IMR-90 (cell line): ENCODE data around the gene INSL3. TPM values are rescaled to one million over a fixed set of nuclear protein-coding genes. Genes with fewer than 3 reads are reported as not detected.

Experiments
- ATAC-seq: fragments of 200-7000 bp; cut with Tn5 transposase; 2 replicates; pipeline ENCODE4 v1.9.1; 2020; ENCODE audit warnings: low read depth, mild to moderate bottlenecking, moderate library complexity
- BruUV-seq: library from RNA; stranded (reverse); fragments of 400-500 nt; replicated peaks from 2 replicates; lab custom pipeline; 2021; lab: Mats Ljungman, UMichigan
- CTCF ChIA-PET: fragments of 300-600 bp; formaldehyde crosslinking; extraction: SDS; loops from one replicate; lab custom pipeline; 2021; ENCODE audit warnings: antibody characterized with exemption; lab: Yijun Ruan, JAX
- POLR2A ChIA-PET: fragments of 300-600 bp; sonication (Branson Sonifier 250); formaldehyde crosslinking; loops from one replicate; lab custom pipeline; 2022; ENCODE audit warnings: antibody characterized with exemption; ENCODE audit not compliant: unreplicated experiment; lab: Charles Lee
- DNase-seq: peaks from one replicate; pipeline ENCODE4 v3.0.0; 2013
- H2AFZ ChIP-seq: replicated peaks from 2 replicates; pipeline ENCODE3; 2013; ENCODE audit warnings: low read length, mild to moderate bottlenecking; ENCODE audit not compliant: poor library complexity
- H2AK5ac ChIP-seq: 2 replicates; pipeline ENCODE4 v1.6.1; 2013; ENCODE audit warnings: low read depth, low read length, inconsistent platforms
- H2AK9ac ChIP-seq: replicated peaks from 2 replicates; pipeline ENCODE3; 2013; ENCODE audit warnings: mild to moderate bottlenecking, low read depth, low read length, moderate library complexity; ENCODE audit not compliant: poor library complexity
- H2BK120ac ChIP-seq: 2 replicates; pipeline ENCODE4 v1.6.1; 2013; ENCODE audit warnings: low read depth, low read length, inconsistent platforms
- H2BK15ac ChIP-seq: 3 replicates; pipeline ENCODE4 v1.6.1; 2013; ENCODE audit warnings: low read depth, low read length, inconsistent platforms
- H2BK20ac ChIP-seq: 2 replicates; pipeline ENCODE4 v1.6.1; 2013; ENCODE audit warnings: low read depth, mild to moderate bottlenecking, inconsistent platforms, low read length, moderate library complexity
- H2BK5ac ChIP-seq: 2 replicates; pipeline ENCODE4 v1.6.1; 2013; ENCODE audit warnings: mild to moderate bottlenecking, low read depth, low read length, inconsistent platforms; ENCODE audit not compliant: poor library complexity, severe bottlenecking
- H3K14ac ChIP-seq: replicated peaks from 2 replicates; pipeline ENCODE4 v1.6.1; 2013; ENCODE audit warnings: low read depth, low read length, inconsistent platforms
- H3K18ac ChIP-seq: 2 replicates; pipeline ENCODE4 v1.6.1; 2013; ENCODE audit warnings: low read depth, low read length, control low read depth
- H3K23ac ChIP-seq: 2 replicates; pipeline ENCODE4 v1.6.1; 2013; ENCODE audit warnings: low read depth, low read length, inconsistent platforms
- H3K27ac ChIP-seq: 2 replicates; pipeline ENCODE4 v1.5.1; 2013; ENCODE audit warnings: mild to moderate bottlenecking, control low read depth, low read length; ENCODE audit not compliant: insufficient read depth
- H3K27me3 ChIP-seq: 2 replicates; pipeline ENCODE4 v1.6.1; 2013; ENCODE audit warnings: low read length; ENCODE audit not compliant: control insufficient read depth, insufficient read depth
- H3K36me3 ChIP-seq: 2 replicates; pipeline ENCODE4 v1.6.1; 2013; ENCODE audit warnings: low read length, mixed read lengths; ENCODE audit not compliant: control insufficient read depth, insufficient read depth
- H3K4ac ChIP-seq: 2 replicates; pipeline ENCODE4 v1.6.1; 2013; ENCODE audit warnings: low read depth, low read length, inconsistent platforms
- H3K4me1 ChIP-seq: 2 replicates; pipeline ENCODE4 v1.6.1; 2013; ENCODE audit warnings: low read length, mixed read lengths; ENCODE audit not compliant: control insufficient read depth, insufficient read depth
- H3K4me2 ChIP-seq: 2 replicates; pipeline ENCODE4 v1.6.1; 2013; ENCODE audit warnings: low read depth, mild to moderate bottlenecking, control low read depth, low read length, moderate library complexity
- H3K4me3 ChIP-seq: 2 replicates; pipeline ENCODE4 v1.5.1; 2013; ENCODE audit warnings: low read depth, mild to moderate bottlenecking, control low read depth, low read length, moderate library complexity; ENCODE audit not compliant: insufficient read depth
- H3K56ac ChIP-seq: 2 replicates; pipeline ENCODE4 v1.6.1; 2013; ENCODE audit warnings: low read length, inconsistent platforms; ENCODE audit not compliant: insufficient read depth; ENCODE audit errors: extremely low read depth
- H3K79me1 ChIP-seq, 2 experiments: 2 replicates each; pipeline ENCODE4 v1.6.1; 2013; ENCODE audit warnings: low read length in 2 of 2, inconsistent platforms in 1 of 2, low read depth in 1 of 2
- H3K9ac ChIP-seq: 2 replicates; pipeline ENCODE4 v1.6.1; 2013; ENCODE audit warnings: low read depth, low read length, control low read depth
- H3K9me1 ChIP-seq: 2 replicates; pipeline ENCODE4 v1.6.1; 2013; ENCODE audit warnings: low read length, inconsistent platforms; ENCODE audit not compliant: insufficient read depth
- H3K9me3 ChIP-seq: 2 replicates; pipeline ENCODE4 v1.6.1; 2013; ENCODE audit warnings: low read length; ENCODE audit not compliant: control insufficient read depth, insufficient read depth
- H4K20me1 ChIP-seq: 2 replicates; pipeline ENCODE4 v1.6.1; 2013; ENCODE audit warnings: low read length, inconsistent platforms; ENCODE audit not compliant: insufficient read depth
- H4K5ac ChIP-seq: 2 replicates; pipeline ENCODE4 v1.6.1; 2013; ENCODE audit warnings: mild to moderate bottlenecking, low read depth, low read length, control low read depth
- H4K8ac ChIP-seq, 2 experiments: 2 replicates each; pipeline ENCODE4 v1.6.1; 2013; ENCODE audit warnings: low read depth in 2 of 2, low read length in 2 of 2, control low read depth in 1 of 2, inconsistent platforms in 1 of 2
- H4K91ac ChIP-seq: 2 replicates; pipeline ENCODE4 v1.6.1; 2013; ENCODE audit warnings: low read depth, low read length, inconsistent platforms; ENCODE audit not compliant: insufficient read depth
- BHLHE40 ChIP-seq: fragments of 150-350 bp; IDR thresholded peaks from 2 replicates; pipeline ENCODE4 v1.6.1; 2016; ENCODE audit warnings: mild to moderate bottlenecking, low read depth, low read length
- MAFK ChIP-seq: IDR thresholded peaks from 2 replicates; pipeline ENCODE4 v1.6.1; 2012; ENCODE audit warnings: low read depth, low read length, improper control_type of control experiment
- NFE2L2 ChIP-seq: fragments of 150-350 bp; IDR thresholded peaks from 2 replicates; pipeline ENCODE4 v1.6.1; 2016; ENCODE audit warnings: low read depth, mild to moderate bottlenecking, low read length
- RAD21 ChIP-seq: IDR thresholded peaks from 2 replicates; pipeline ENCODE4 v1.6.1; 2012; ENCODE audit warnings: low read length, improper control_type of control experiment
- RFX5 ChIP-seq: IDR thresholded peaks from 2 replicates; pipeline ENCODE4 v1.8.0; 2012; ENCODE audit warnings: low read depth, mild to moderate bottlenecking, low read length, moderate library complexity
- SMC3 ChIP-seq: fragments of 150-350 bp; IDR thresholded peaks from 2 replicates; pipeline ENCODE4 v1.6.1; 2016; ENCODE audit warnings: low read depth, mild to moderate bottlenecking, antibody characterized with exemption, low read length, moderate library complexity
- WGBS, 2 experiments: methylation state at CpG; one replicate each; pipeline versions ENCODE4 v1.1.5 to v1.1.7; 2013; ENCODE audit warnings: missing lambda C conversion rate in 2 of 2; ENCODE audit not compliant: insufficient read length in 1 of 2; ENCODE audit errors: extremely low coverage in 2 of 2; 5-methylcytosine and 5-hydroxymethylcytosine counted together
- dilution Hi-C: fragments of 300-500 bp; cut with HindIII; formaldehyde crosslinking; loops from one replicate; pipeline ENCODE4 v1.14.3; 2018; ENCODE audit warnings: low sequenced_read_pairs; ENCODE audit not compliant: unreplicated experiment
- in situ Hi-C: fragments of 300-500 bp; cut with MboI; formaldehyde crosslinking; loops from 3 replicates; pipeline ENCODE4 v1.14.3; 2019; ENCODE audit warnings: low sequenced_read_pairs, inconsistent platforms, mixed read lengths
- intact Hi-C: fragments of 100-400 bp; cut with micrococcal nuclease; formaldehyde crosslinking; loops from 2 replicates; pipeline ENCODE4 v1.10.0; 2022
- polyA plus RNA-seq, 3 experiments: library from polyadenylated mRNA; depleted of rRNA; stranded (reverse); fragments of >200 nt; gene quantifications; 2 replicates each; pipeline ENCODE4 v1.2.3, GENCODE V29; 2012; ENCODE audit warnings: low replicate concordance in 1 of 3
- total RNA-seq: library from RNA; depleted of rRNA; stranded (reverse); fragments of >200 nt; gene quantifications from 2 replicates; pipeline ENCODE4 v1.2.3, GENCODE V29; 2012
- TF ChIP-seq, protein P1 (sequence below): conservative IDR thresholded peaks from 2 replicates; pipeline ENCODE4 v1.5.1; 2012; ENCODE audit warnings: mild to moderate bottlenecking, low read depth, low read length, improper control_type of control experiment

Gene INSL3
- total and polyA plus RNA-seq, 2 of the 4 experiments (the other 2 are of a cell fraction) = not detected

- Histone ChIP-seq H2BK15ac (no peak overlapping the region), H3K9ac (no peak overlapping the region), H3K4me2 (no peak overlapping the region; the same call in 1 of the 2 replicates), H2BK5ac (no peak overlapping the region), H3K9me3 (no peaks in the 10 kb centered on the region), H2BK20ac (no peak overlapping the region), H3K9me1 (no peaks in the 10 kb centered on the region), H3K23ac (no peak overlapping the region), H4K5ac (no peak overlapping the region), H3K27me3 (peaks cover 2% of the 10 kb centered on the region; the same call in 1 of the 2 replicates), H3K27ac (no peak overlapping the region), H3K36me3 (no peaks in the 10 kb centered on the region), H4K20me1 (no peaks in the 10 kb centered on the region), H2BK120ac (no peak overlapping the region), H2AK9ac (no peak overlapping the region), H4K8ac (no peak overlapping the region), H3K56ac (no peak overlapping the region), H3K79me1 (no peaks in the 10 kb centered on the region), H3K4ac (no peak overlapping the region), H2AK5ac (no peak overlapping the region), H3K14ac (no peak overlapping the region), H4K91ac (no peak overlapping the region), H3K4me1 (no peaks in the 10 kb centered on the region), H3K4me3 (no peak overlapping the region), H3K18ac (no peak overlapping the region), H2AFZ (peak overlapping the region; percentile 72)
- DNase-seq (peak; percentile 36), ATAC-seq (peak; percentile 95)
- ChIA-PET CTCF (interaction anchor here (0.6 kb wide), 1 partner anchor 719 kb away, joined by 3 read pairs; no protein-coding TSS in a partner anchor), POLR2A (no interaction called here)
- dilution Hi-C loops (no loop called here), in situ Hi-C loops (no loop called here), intact Hi-C loops (loop anchor here (10.0 kb wide), 1 partner anchor 70 kb away; the partner anchor contains the start of gene RPL18A)
- 74% methylated on average over 6 of the region's 32 CpGs; no CpG with 5 or more reads in 1 of the 2 experiments for WGBS, 2 experiments
- no TSS peak for BruUV-seq
- TF ChIP-seq, protein P1, sequence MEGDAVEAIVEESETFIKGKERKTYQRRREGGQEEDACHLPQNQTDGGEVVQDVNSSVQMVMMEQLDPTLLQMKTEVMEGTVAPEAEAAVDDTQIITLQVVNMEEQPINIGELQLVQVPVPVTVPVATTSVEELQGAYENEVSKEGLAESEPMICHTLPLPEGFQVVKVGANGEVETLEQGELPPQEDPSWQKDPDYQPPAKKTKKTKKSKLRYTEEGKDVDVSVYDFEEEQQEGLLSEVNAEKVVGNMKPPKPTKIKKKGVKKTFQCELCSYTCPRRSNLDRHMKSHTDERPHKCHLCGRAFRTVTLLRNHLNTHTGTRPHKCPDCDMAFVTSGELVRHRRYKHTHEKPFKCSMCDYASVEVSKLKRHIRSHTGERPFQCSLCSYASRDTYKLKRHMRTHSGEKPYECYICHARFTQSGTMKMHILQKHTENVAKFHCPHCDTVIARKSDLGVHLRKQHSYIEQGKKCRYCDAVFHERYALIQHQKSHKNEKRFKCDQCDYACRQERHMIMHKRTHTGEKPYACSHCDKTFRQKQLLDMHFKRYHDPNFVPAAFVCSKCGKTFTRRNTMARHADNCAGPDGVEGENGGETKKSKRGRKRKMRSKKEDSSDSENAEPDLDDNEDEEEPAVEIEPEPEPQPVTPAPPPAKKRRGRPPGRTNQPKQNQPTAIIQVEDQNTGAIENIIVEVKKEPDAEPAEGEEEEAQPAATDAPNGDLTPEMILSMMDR = peak; percentile 69
- TF ChIP-seq RFX5 (no peak), RAD21 (peak; percentile 57), BHLHE40 (no peak), NFE2L2 (no peak), SMC3 (peak; percentile 59), MAFK (no peak)
Measured at GRCh38 chr19:17784201-17785008, 36.9 kb downstream of the INSL3 start.
